Natural killer cell (primary cell): ENCODE measurements around the gene CDC14B. TPM values are rescaled to one million over a fixed set of nuclear protein-coding genes. Genes with fewer than 3 reads are reported as not detected.

ENCODE experiments used
- ATAC-seq, 3 donors: fragments of 150-1000 bp in 2 of 3; fragments of 200-7000 bp in 1 of 3; cut with Tn5 transposase; 1 replicate in 1 of 3; 2 replicates in 2 of 3; pipeline ENCODE4 v1.10.0; 2021; ENCODE audit warnings: mild to moderate bottlenecking in 2 of 3, moderate library complexity in 2 of 3
- DNase-seq, 2 donors: peaks; one replicate each; pipeline versions ENCODE4 v3.0.0 to v3.0.0-alpha.2; 2013 to 2021; ENCODE audit warnings: mixed read lengths in 1 of 2
- H3K27ac ChIP-seq: one replicate; pipeline ENCODE4 v1.5.1; 2013; ENCODE audit warnings: mild to moderate bottlenecking, low read length
- H3K27me3 ChIP-seq: one replicate; pipeline ENCODE4 v1.6.1; 2013; ENCODE audit warnings: low read length; ENCODE audit not compliant: control insufficient read depth, insufficient read depth
- H3K36me3 ChIP-seq: one replicate; pipeline ENCODE4 v1.6.1; 2013; ENCODE audit warnings: low read length; ENCODE audit not compliant: control insufficient read depth, insufficient read depth
- H3K4me1 ChIP-seq: one replicate; pipeline ENCODE4 v1.6.1; 2013; ENCODE audit warnings: low read length; ENCODE audit not compliant: control insufficient read depth, insufficient read depth
- H3K4me3 ChIP-seq: one replicate; pipeline ENCODE4 v1.5.1; 2013; ENCODE audit warnings: low read length
- H3K9me3 ChIP-seq: one replicate; pipeline ENCODE4 v1.6.1; 2013; ENCODE audit warnings: low read length; ENCODE audit not compliant: control insufficient read depth, insufficient read depth
- H3K27ac Mint-ChIP-seq, 2 donors: one replicate each; pipeline ENCODE4 v1.8.0; 2022; ENCODE audit warnings: mild to moderate bottlenecking in 2 of 2, mixed read lengths in 2 of 2, moderate library complexity in 1 of 2
- H3K27me3 Mint-ChIP-seq, 2 donors: one replicate each; pipeline ENCODE4 v1.8.0; 2022; ENCODE audit warnings: low read depth in 2 of 2, mixed read lengths in 2 of 2
- H3K36me3 Mint-ChIP-seq: one replicate; pipeline ENCODE4 v1.8.0; 2022; ENCODE audit warnings: mixed read lengths
- H3K4me1 Mint-ChIP-seq, 2 donors: one replicate each; pipeline ENCODE4 v1.8.0; 2022; ENCODE audit warnings: mixed read lengths in 2 of 2
- H3K4me3 Mint-ChIP-seq: one replicate; pipeline ENCODE4 v1.8.0; 2022; ENCODE audit warnings: mild to moderate bottlenecking, moderate library complexity, mixed read lengths
- H3K9me3 Mint-ChIP-seq, 2 donors: one replicate each; pipeline ENCODE4 v1.8.0; 2022; ENCODE audit warnings: mixed read lengths in 2 of 2
- WGBS: methylation state at CpG from one replicate; pipeline ENCODE4 v1.1.7; 2013; ENCODE audit warnings: missing lambda C conversion rate; ENCODE audit not compliant: insufficient coverage; 5-methylcytosine and 5-hydroxymethylcytosine counted together
- intact Hi-C: fragments of 100-400 bp; cut with micrococcal nuclease; formaldehyde crosslinking; loops from one replicate; pipeline ENCODE4 v1.14.2; 2022
- total RNA-seq, 4 donors: library from RNA; stranded (reverse); fragments of 120-200 nt in 1 of 4; gene quantifications; one replicate each; pipeline versions ENCODE4 v1.2.3 to v1.2.4, GENCODE V29; 2013 to 2022
- TF ChIP-seq, protein P1 (sequence below): fragments of 200-600 bp; IDR thresholded peaks from one replicate; pipeline ENCODE4 v1.8.0; 2022; ENCODE audit warnings: antibody characterized with exemption

The CDC14B gene
- total RNA-seq, 3 donors from 2014 or later (not counting 1 experiment from before 2014, with no cell fraction given), result 2.3 to 4.7 (median 3.9) TPM

GRCh38 chr9:96556701-96557461 is 62.8 kb downstream of the CDC14B start:
- ATAC-seq (no peak), DNase-seq (no peak)
- H3K36me3 ChIP-seq, result no peaks in the 10 kb centered on the region
- no peaks in the 10 kb centered on the region for H3K9me3 ChIP-seq
- no peaks in the 10 kb centered on the region for H3K9me3 Mint-ChIP-seq
- TF ChIP-seq, protein P1, sequence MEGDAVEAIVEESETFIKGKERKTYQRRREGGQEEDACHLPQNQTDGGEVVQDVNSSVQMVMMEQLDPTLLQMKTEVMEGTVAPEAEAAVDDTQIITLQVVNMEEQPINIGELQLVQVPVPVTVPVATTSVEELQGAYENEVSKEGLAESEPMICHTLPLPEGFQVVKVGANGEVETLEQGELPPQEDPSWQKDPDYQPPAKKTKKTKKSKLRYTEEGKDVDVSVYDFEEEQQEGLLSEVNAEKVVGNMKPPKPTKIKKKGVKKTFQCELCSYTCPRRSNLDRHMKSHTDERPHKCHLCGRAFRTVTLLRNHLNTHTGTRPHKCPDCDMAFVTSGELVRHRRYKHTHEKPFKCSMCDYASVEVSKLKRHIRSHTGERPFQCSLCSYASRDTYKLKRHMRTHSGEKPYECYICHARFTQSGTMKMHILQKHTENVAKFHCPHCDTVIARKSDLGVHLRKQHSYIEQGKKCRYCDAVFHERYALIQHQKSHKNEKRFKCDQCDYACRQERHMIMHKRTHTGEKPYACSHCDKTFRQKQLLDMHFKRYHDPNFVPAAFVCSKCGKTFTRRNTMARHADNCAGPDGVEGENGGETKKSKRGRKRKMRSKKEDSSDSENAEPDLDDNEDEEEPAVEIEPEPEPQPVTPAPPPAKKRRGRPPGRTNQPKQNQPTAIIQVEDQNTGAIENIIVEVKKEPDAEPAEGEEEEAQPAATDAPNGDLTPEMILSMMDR, result no peak
- H3K4me3 Mint-ChIP-seq, result no peak overlapping the region
- H3K36me3 Mint-ChIP-seq, result no peaks in the 10 kb centered on the region
- WGBS, result 92% methylated on average over 15 of the region's 15 CpGs
- H3K27ac ChIP-seq, result no peak overlapping the region
- H3K27me3 Mint-ChIP-seq, result peaks cover 4 to 23% of the 10 kb centered on the region in 2 donors
- H3K27me3 ChIP-seq, result no peaks in the 10 kb centered on the region
- no peak overlapping the region for H3K27ac Mint-ChIP-seq
- H3K4me1 Mint-ChIP-seq, result no peaks in the 10 kb centered on the region
- no peaks in the 10 kb centered on the region for H3K4me1 ChIP-seq
- intact Hi-C loops, result no loop called here
- H3K4me3 ChIP-seq, result no peak overlapping the region

- no peak for DNase-seq
- Histone ChIP-seq H3K36me3 (no peaks in the 10 kb centered on the region), H3K4me1 (no peaks in the 10 kb centered on the region), H3K27me3 (no peaks in the 10 kb centered on the region), H3K9me3 (no peaks in the 10 kb centered on the region), H3K27ac (no peak overlapping the region), H3K4me3 (no peak overlapping the region)
- Mint-ChIP-seq H3K27me3 (peaks cover 4 to 23% of the 10 kb centered on the region in 2 donors), H3K4me1 (no peaks in the 10 kb centered on the region), H3K27ac (no peak overlapping the region), H3K9me3 (no peaks in the 10 kb centered on the region), H3K4me3 (no peak overlapping the region), H3K36me3 (no peaks in the 10 kb centered on the region)
- TF ChIP-seq, protein P1, result no peak
- no peak for ATAC-seq
- WGBS, result 44% methylated on average over 9 of the region's 11 CpGs
- intact Hi-C loops, result no loop called here
These were observed 63.9 kb downstream of the CDC14B start for GRCh38 chr9:96555567-96556386.

DNA sequence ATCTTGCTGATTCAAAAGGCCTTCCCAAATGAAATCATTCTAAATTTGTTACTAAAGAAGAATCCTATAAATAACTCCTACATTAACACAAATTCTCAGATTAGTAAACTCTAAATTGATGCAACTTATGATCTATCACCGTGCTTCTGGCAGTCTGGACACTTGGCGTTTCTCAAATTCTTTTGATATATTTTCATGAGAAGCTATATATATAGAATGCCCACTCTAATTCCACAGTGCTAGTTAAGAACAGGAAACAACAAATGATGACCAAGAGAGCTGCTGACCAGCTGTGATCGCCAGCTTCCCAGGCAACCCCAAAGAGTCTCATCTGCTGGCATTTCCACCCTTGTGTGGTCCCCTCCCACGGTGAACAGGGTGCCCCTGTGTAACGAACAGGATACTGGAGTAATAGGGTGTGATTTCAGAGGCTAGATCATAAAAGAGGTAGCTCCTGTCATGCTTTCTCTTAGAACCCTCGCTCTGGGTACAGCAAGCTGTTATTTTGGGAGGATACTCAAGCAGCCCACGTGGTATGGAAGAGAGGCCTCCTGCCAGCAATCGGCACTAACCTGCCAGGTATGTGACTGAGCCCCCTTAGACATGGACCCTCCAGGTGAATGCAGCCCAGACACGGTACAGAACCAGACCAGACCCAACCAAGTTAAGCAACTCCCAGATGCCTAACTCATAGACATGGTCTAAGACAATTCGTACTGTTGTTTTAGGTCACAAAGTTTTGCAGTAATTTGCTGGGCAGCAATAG is 64.7 kb downstream of the CDC14B start:
- no peak overlapping the region for H3K4me3 Mint-ChIP-seq
- H3K4me1 Mint-ChIP-seq, result no peaks in the 10 kb centered on the region
- peaks cover 4 to 18% of the 10 kb centered on the region in 2 donors for H3K27me3 Mint-ChIP-seq
- H3K4me3 ChIP-seq, result no peak overlapping the region
- H3K9me3 ChIP-seq, result no peaks in the 10 kb centered on the region
- H3K27ac Mint-ChIP-seq, result no peak overlapping the region
- no peaks in the 10 kb centered on the region for H3K36me3 ChIP-seq
- no peaks in the 10 kb centered on the region for H3K4me1 ChIP-seq
- no peaks in the 10 kb centered on the region for H3K36me3 Mint-ChIP-seq
- ATAC-seq (no peak), DNase-seq (no peak)
- intact Hi-C loops, result no loop called here
- WGBS, result 87% methylated on average over 8 of the region's 10 CpGs
- no peaks in the 10 kb centered on the region for H3K9me3 Mint-ChIP-seq
- TF ChIP-seq, protein P1, result no peak
- no peak overlapping the region for H3K27ac ChIP-seq
- H3K27me3 ChIP-seq, result no peaks in the 10 kb centered on the region
